ENCODE data around the gene RRAS.

Gene RRAS

GRCh38 chr19:49683814-49684250 is 43.9 kb upstream of the RRAS start:
- Histone ChIP-seq H3K27ac (ENCODE audit: low read length) (no peak overlapping the region), H3K4me1 (ENCODE audit: control insufficient read depth in 1 of 2, insufficient read depth in 2 of 2, low read length in 2 of 2) (peaks cover 6 to 30% of the 10 kb centered on the region in 2 donors), H3K4me3 (ENCODE audit: low read depth in 1 of 2, low read length in 2 of 2) (no peak overlapping the region), H3K9me3 (ENCODE audit: control insufficient read depth in 1 of 2, low read length in 2 of 2) (no peaks in the 10 kb centered on the region), H3K36me3 (ENCODE audit: control insufficient read depth in 1 of 2, insufficient read depth in 2 of 2, low read length in 2 of 2) (peaks cover 20 to 53% of the 10 kb centered on the region in 2 donors), H3K27me3 (ENCODE audit: low read depth, low read length) (no peaks in the 10 kb centered on the region)

- Histone ChIP-seq H3K27ac (ENCODE audit: low read length) (no peak overlapping the region), H3K4me3 (ENCODE audit: low read depth in 1 of 2, low read length in 2 of 2) (no peak overlapping the region), H3K27me3 (ENCODE audit: low read depth, low read length) (no peaks in the 10 kb centered on the region), H3K36me3 (ENCODE audit: control insufficient read depth in 1 of 2, insufficient read depth in 2 of 2, low read length in 2 of 2) (peaks cover 20 to 44% of the 10 kb centered on the region in 2 donors), H3K9me3 (ENCODE audit: control insufficient read depth in 1 of 2, low read length in 2 of 2) (no peaks in the 10 kb centered on the region), H3K4me1 (ENCODE audit: control insufficient read depth in 1 of 2, insufficient read depth in 2 of 2, low read length in 2 of 2) (peaks cover 12 to 41% of the 10 kb centered on the region in 2 donors)
Measured at GRCh38 chr19:49682274-49682673, 42.3 kb upstream of the RRAS start.

- Histone ChIP-seq H3K27me3 (ENCODE audit: low read depth, low read length) (no peaks in the 10 kb centered on the region), H3K4me3 (ENCODE audit: low read depth in 1 of 2, low read length in 2 of 2) (no peak overlapping the region), H3K27ac (ENCODE audit: low read length) (no peak overlapping the region), H3K36me3 (ENCODE audit: control insufficient read depth in 1 of 2, insufficient read depth in 2 of 2, low read length in 2 of 2) (peaks cover 20 to 41% of the 10 kb centered on the region in 2 donors), H3K4me1 (ENCODE audit: control insufficient read depth in 1 of 2, insufficient read depth in 2 of 2, low read length in 2 of 2) (peaks cover 12 to 41% of the 10 kb centered on the region in 2 donors), H3K9me3 (ENCODE audit: control insufficient read depth in 1 of 2, low read length in 2 of 2) (no peaks in the 10 kb centered on the region)
Measured at GRCh38 chr19:49681830-49682229, 41.9 kb upstream of the RRAS start.

- Histone ChIP-seq H3K27ac (ENCODE audit: low read length) (no peak overlapping the region), H3K4me1 (ENCODE audit: control insufficient read depth in 1 of 2, insufficient read depth in 2 of 2, low read length in 2 of 2) (peaks cover 12 to 41% of the 10 kb centered on the region in 2 donors), H3K36me3 (ENCODE audit: control insufficient read depth in 1 of 2, insufficient read depth in 2 of 2, low read length in 2 of 2) (peaks cover 20 to 31% of the 10 kb centered on the region in 2 donors), H3K4me3 (ENCODE audit: low read depth in 1 of 2, low read length in 2 of 2) (peak overlapping the region; percentile 11 to 34), H3K27me3 (ENCODE audit: low read depth, low read length) (no peaks in the 10 kb centered on the region), H3K9me3 (ENCODE audit: control insufficient read depth in 1 of 2, low read length in 2 of 2) (no peaks in the 10 kb centered on the region)
Measured at GRCh38 chr19:49680421-49681351, 40.7 kb upstream of the RRAS start.

- no peak overlapping the region for H3K27ac ChIP-seq (ENCODE audit: low read length)
Measured at GRCh38 chr19:49679771-49680413, 39.9 kb upstream of the RRAS start.

GRCh38 chr19:49678985-49679770 is 39.2 kb upstream of the RRAS start:
- no peaks in the 10 kb centered on the region for H3K27me3 ChIP-seq (ENCODE audit: low read depth, low read length)
- H3K4me3 ChIP-seq (ENCODE audit: low read depth in 1 of 2, low read length in 2 of 2): no peak overlapping the region
- peaks cover 12 to 20% of the 10 kb centered on the region in 2 donors for H3K36me3 ChIP-seq (ENCODE audit: control insufficient read depth in 1 of 2, insufficient read depth in 2 of 2, low read length in 2 of 2)
- no peak overlapping the region for H3K27ac ChIP-seq (ENCODE audit: low read length)
- no peaks in the 10 kb centered on the region for H3K9me3 ChIP-seq (ENCODE audit: control insufficient read depth in 1 of 2, low read length in 2 of 2)
- H3K4me1 ChIP-seq (ENCODE audit: control insufficient read depth in 1 of 2, insufficient read depth in 2 of 2, low read length in 2 of 2): peaks cover 12 to 41% of the 10 kb centered on the region in 2 donors

More at GRCh38 chr19:49679771-49680413, 39.9 kb upstream of the RRAS start:
- peaks cover 15 to 23% of the 10 kb centered on the region in 2 donors for H3K36me3 ChIP-seq (ENCODE audit: control insufficient read depth in 1 of 2, insufficient read depth in 2 of 2, low read length in 2 of 2)
- peaks cover 12 to 41% of the 10 kb centered on the region in 2 donors for H3K4me1 ChIP-seq (ENCODE audit: control insufficient read depth in 1 of 2, insufficient read depth in 2 of 2, low read length in 2 of 2)
- H3K9me3 ChIP-seq (ENCODE audit: control insufficient read depth in 1 of 2, low read length in 2 of 2): no peaks in the 10 kb centered on the region
- H3K27me3 ChIP-seq (ENCODE audit: low read depth, low read length): no peaks in the 10 kb centered on the region
- H3K4me3 ChIP-seq (ENCODE audit: low read depth in 1 of 2, low read length in 2 of 2): peak overlapping the region; percentile 11 to 34

- peaks cover 12 to 41% of the 10 kb centered on the region in 2 donors for H3K4me1 ChIP-seq (ENCODE audit: control insufficient read depth in 1 of 2, insufficient read depth in 2 of 2, low read length in 2 of 2)
Measured at GRCh38 chr19:49677901-49678674, 38.1 kb upstream of the RRAS start.

GRCh38 chr19:49677231-49677900 is 37.4 kb upstream of the RRAS start, which contains the start of gene PRMT1:
PRMT1 (plus strand) TSS chr19:49677271; CDS start chr19:49677281, 10 bp downstream.
- H3K9me3 ChIP-seq (ENCODE audit: control insufficient read depth in 1 of 2, low read length in 2 of 2): no peaks in the 10 kb centered on the region
- H3K4me1 ChIP-seq (ENCODE audit: control insufficient read depth in 1 of 2, insufficient read depth in 2 of 2, low read length in 2 of 2): peaks cover 12 to 41% of the 10 kb centered on the region in 2 donors
- H3K27ac ChIP-seq (ENCODE audit: low read length): peak within 1 kb of the TSS; percentile 95
- peak within 1 kb of the TSS; percentile 78 to 96 for H3K4me3 ChIP-seq (ENCODE audit: low read depth in 1 of 2, low read length in 2 of 2)
- no peaks in the 10 kb centered on the region for H3K27me3 ChIP-seq (ENCODE audit: low read depth, low read length)
- H3K36me3 ChIP-seq (ENCODE audit: control insufficient read depth in 1 of 2, insufficient read depth in 2 of 2, low read length in 2 of 2): peaks cover 7 to 8% of the 10 kb centered on the region in 2 donors

More at GRCh38 chr19:49677901-49678674, 38.1 kb upstream of the RRAS start:
- H3K36me3 ChIP-seq (ENCODE audit: control insufficient read depth in 1 of 2, insufficient read depth in 2 of 2, low read length in 2 of 2): peaks cover 9 to 12% of the 10 kb centered on the region in 2 donors
- no peaks in the 10 kb centered on the region for H3K27me3 ChIP-seq (ENCODE audit: low read depth, low read length)
- H3K4me3 ChIP-seq (ENCODE audit: low read depth in 1 of 2, low read length in 2 of 2): peak overlapping the region; percentile 78 to 96
- no peaks in the 10 kb centered on the region for H3K9me3 ChIP-seq (ENCODE audit: control insufficient read depth in 1 of 2, low read length in 2 of 2)
- H3K27ac ChIP-seq (ENCODE audit: low read length): peak overlapping the region; percentile 88

GRCh38 chr19:49676784-49677230 is 36.9 kb upstream of the RRAS start:
- H3K4me1 ChIP-seq (ENCODE audit: control insufficient read depth in 1 of 2, insufficient read depth in 2 of 2, low read length in 2 of 2): peaks cover 12 to 45% of the 10 kb centered on the region in 2 donors

More at GRCh38 chr19:49676784-49677230, 36.9 kb upstream of the RRAS start:
- Histone ChIP-seq H3K27me3 (ENCODE audit: low read depth, low read length) (no peaks in the 10 kb centered on the region), H3K4me3 (ENCODE audit: low read depth in 1 of 2, low read length in 2 of 2) (peak overlapping the region; percentile 78 to 96), H3K36me3 (ENCODE audit: control insufficient read depth in 1 of 2, insufficient read depth in 2 of 2, low read length in 2 of 2) (peaks cover 1 to 2% of the 10 kb centered on the region in 2 donors), H3K9me3 (ENCODE audit: control insufficient read depth in 1 of 2, low read length in 2 of 2) (no peaks in the 10 kb centered on the region), H3K27ac (ENCODE audit: low read length) (peak overlapping the region; percentile 95)
